SK-N-MC (cell line): ENCODE results near the gene PSTPIP2.

Experiments used
- DNase-seq: peaks from one replicate; pipeline ENCODE4 v3.0.0-alpha.2; 2011; ENCODE audit warnings: low read depth, low spot score
- H3K27ac ChIP-seq: fragments of 200-600 bp; sonication (generic); 2 replicates; pipeline ENCODE4 v1.5.1; 2016; ENCODE audit warnings: mixed run types
- H3K36me3 ChIP-seq: fragments of 200-600 bp; sonication (generic); 2 replicates; pipeline ENCODE4 v1.6.1; 2017; ENCODE audit warnings: antibody characterized with exemption, low read length, mixed read lengths; ENCODE audit not compliant: insufficient read depth
- H3K4me3 ChIP-seq: fragments of 200-600 bp; sonication (generic); 2 replicates; pipeline ENCODE4 v1.5.1; 2016
- H3K9ac ChIP-seq: fragments of 200-600 bp; sonication (generic); 2 replicates; pipeline ENCODE4 v1.8.0; 2017; ENCODE audit warnings: mixed run types, mixed read lengths; ENCODE audit not compliant: insufficient read length
- H3K9me3 ChIP-seq: fragments of 200-600 bp; sonication (generic); 2 replicates; pipeline ENCODE4 v1.6.1; 2017; ENCODE audit warnings: low read depth, mild to moderate bottlenecking, antibody characterized with exemption, low read length, moderate library complexity, mixed read lengths
- EZH2 ChIP-seq: fragments of 200-600 bp; sonication (generic); IDR thresholded peaks from one replicate; pipeline ENCODE4 v1.6.1; 2017; ENCODE audit warnings: antibody characterized with exemption
- FOXP2 ChIP-seq: optimal IDR thresholded peaks from 2 replicates; pipeline ENCODE3; 2011; ENCODE audit warnings: mild to moderate bottlenecking, moderate library complexity; ENCODE audit not compliant: insufficient read depth; ENCODE audit errors: extremely low read length, control extremely low read depth
- POLR2AphosphoS5 ChIP-seq: IDR thresholded peaks from 2 replicates; pipeline ENCODE4 v1.6.1; 2012; ENCODE audit warnings: mild to moderate bottlenecking, low read depth, low read length, borderline replicate concordance

PSTPIP2 gene

DNA sequence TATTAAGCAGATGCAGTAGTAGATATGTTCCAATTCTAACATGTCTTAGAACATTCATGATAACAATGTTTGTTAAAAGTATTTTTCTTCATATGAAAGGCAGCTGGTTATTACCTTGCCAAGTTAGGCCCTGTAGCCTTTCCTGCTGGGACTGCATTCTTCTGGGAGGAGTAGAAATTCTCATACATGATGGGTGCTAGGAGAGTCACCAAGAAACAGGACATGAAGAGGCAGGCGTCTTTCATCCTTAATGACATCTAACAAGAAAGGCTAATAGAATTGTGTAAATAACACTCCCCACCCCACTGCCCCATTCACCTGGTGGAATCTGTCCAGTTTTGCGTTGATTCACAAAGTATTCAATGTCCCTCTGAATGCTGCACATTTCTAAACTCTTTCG lies 80.3 kb downstream of the PSTPIP2 start:
- TF ChIP-seq POLR2AphosphoS5 (no peak), EZH2 (no peak), FOXP2 (no peak)
- no peak overlapping the region for H3K4me3 ChIP-seq

DNA sequence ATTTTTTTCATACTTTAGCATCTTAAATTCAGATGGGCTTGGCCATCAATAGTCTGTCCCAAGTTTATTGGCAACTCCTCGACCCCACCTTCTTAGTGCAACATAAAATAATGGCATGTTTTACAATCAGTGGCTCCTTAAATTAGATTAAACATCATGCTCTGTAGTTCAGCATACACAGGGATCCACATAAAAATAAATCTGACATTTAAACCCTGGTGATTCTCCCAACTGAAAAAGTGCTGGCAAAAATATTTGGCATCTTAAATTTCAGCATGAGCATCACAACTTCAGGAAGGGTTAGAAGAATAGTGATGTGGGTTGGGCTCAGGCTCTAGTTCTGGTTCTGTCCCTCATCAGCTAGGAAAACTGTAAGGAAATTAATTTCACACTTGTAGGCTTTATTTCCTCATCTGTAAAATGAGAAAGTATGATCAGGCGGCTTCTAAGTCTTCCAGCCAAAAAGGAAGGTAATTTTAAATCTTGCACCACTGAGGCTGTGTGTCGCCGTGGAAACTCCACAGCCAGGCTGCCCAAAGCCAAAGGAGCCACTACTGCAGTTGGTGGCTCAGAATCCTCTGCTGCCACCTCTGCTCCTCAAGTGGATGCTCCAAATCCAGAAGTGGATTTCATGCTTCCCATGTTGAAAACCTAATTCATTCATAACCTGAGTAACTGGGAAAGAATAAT lies 87.4 kb downstream of the PSTPIP2 start:
- H3K4me3 ChIP-seq: no peak overlapping the region
- no peak overlapping the region for H3K27ac ChIP-seq
- no peak overlapping the region for H3K9ac ChIP-seq
- TF ChIP-seq EZH2 (no peak), FOXP2 (no peak), POLR2AphosphoS5 (no peak)
- H3K9me3 ChIP-seq: no peaks in the 10 kb centered on the region
- no peaks in the 10 kb centered on the region for H3K36me3 ChIP-seq
- no peak for DNase-seq

More for the DNA sequence above, 80.3 kb downstream of the PSTPIP2 start:
- Histone ChIP-seq H3K27ac (no peak overlapping the region), H3K36me3 (no peaks in the 10 kb centered on the region), H3K9ac (no peak overlapping the region), H3K9me3 (no peaks in the 10 kb centered on the region)
- DNase-seq: no peak

DNA sequence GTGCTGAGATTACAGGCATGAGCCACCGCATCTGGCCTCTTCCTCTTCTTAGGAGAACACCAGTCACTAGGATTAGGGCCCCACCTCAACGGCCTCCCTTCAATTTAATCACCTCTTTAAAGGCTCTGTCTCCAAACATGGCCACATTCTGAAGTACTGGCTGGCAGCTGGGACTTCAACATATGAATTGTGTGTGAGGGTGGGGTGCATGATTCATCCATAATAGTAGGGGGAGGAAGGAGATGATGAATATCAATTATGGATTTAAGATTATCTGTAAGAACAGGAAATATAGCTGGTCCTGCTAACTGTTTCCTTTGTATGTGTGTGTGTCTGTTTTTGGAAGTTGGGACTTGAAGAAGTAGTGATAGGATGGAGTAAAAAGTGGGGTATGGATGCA lies 90.2 kb downstream of the PSTPIP2 start:
- no peak overlapping the region for H3K9ac ChIP-seq
- no peak overlapping the region for H3K27ac ChIP-seq
- no peak for DNase-seq
- no peaks in the 10 kb centered on the region for H3K36me3 ChIP-seq
- no peak overlapping the region for H3K4me3 ChIP-seq
- H3K9me3 ChIP-seq: no peaks in the 10 kb centered on the region
- no peak for TF ChIP-seq POLR2AphosphoS5
- TF ChIP-seq FOXP2: no peak
- TF ChIP-seq EZH2: no peak

DNA sequence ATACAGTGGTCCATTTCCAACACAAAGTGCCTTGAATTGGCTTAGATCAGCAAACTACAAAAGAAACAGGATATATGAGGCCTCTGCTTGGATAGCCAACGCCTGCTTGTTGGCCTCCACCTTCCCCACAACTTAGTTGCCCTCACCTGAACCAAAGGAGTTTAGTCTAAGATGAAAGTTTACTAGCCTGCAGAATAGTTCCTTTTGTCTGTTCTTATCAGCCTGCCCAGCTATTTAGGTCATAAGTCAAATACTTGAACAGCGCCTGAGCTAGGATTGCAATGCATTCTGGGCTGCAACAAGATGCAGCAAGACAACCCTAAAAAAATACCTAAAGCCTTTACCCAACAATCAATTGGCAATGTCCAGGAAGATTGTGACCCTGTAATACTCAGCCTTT lies 91.8 kb downstream of the PSTPIP2 start:
- no peak overlapping the region for H3K4me3 ChIP-seq
- no peaks in the 10 kb centered on the region for H3K36me3 ChIP-seq
- no peak overlapping the region for H3K27ac ChIP-seq
- H3K9me3 ChIP-seq: no peaks in the 10 kb centered on the region
- no peak for TF ChIP-seq POLR2AphosphoS5
- TF ChIP-seq EZH2: no peak
- no peak for TF ChIP-seq FOXP2
- no peak overlapping the region for H3K9ac ChIP-seq
- no peak for DNase-seq

DNA sequence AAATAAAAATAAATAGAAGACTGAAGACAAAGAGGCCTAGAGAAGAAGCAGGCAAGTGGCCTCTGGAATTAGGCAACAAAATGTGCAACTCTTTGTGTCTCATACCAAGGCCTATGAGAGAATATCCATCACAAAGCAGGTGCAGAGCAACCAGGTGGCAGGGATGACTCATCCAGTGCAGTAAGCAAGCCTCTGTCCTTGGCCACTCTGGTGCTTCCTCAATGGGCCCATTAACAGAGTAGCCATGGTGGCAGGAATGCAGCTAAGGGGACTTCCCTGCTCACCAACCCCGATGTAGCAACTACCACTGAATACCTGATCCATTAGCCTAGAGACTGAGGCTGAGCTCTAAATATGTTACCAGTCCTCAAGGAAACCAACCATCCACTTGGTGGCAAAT lies 94.0 kb downstream of the PSTPIP2 start:
- DNase-seq: no peak
- Histone ChIP-seq H3K27ac (no peak overlapping the region), H3K36me3 (no peaks in the 10 kb centered on the region), H3K9me3 (no peaks in the 10 kb centered on the region), H3K4me3 (no peak overlapping the region), H3K9ac (no peak overlapping the region)
- no peak for TF ChIP-seq FOXP2

DNA sequence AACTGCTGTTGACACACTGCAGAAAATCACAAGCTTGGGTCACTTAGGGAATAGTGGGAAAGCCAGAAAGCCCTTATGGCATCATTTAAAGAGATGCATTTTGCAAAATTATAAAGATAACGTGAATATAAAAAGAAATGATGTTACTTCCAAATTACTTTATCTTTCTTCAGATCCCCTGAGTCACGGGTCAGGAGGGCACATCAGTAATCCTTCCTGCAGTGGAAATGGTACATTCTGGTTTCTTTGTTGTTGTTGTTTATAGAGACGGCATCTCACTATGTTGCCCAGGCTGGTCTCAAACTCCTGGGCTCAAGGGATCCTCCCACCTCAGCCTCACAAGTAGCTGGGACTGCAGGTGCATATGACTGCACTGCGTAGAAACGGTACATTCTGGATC lies 95.1 kb downstream of the PSTPIP2 start:
- H3K9me3 ChIP-seq: no peaks in the 10 kb centered on the region

DNA sequence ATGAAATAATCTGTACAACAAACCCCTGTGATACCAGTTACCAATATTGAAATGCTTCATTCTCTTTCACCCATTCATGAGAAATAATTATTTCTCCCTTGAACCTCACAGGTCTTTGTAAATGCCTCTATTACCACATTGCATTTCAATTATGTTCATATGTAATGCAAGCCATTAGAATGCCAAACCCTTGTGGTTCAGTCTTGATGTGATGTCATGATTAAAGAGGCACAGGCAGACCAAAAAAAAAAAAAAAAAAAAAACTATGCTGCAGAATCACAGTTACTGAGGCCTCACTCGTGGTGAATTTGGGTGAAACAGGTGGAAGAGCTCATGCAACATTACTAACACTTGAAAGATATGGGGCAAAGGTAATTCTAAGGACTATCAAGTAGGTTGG lies 95.5 kb downstream of the PSTPIP2 start:
- no peak overlapping the region for H3K9ac ChIP-seq
- H3K36me3 ChIP-seq: no peaks in the 10 kb centered on the region
- H3K4me3 ChIP-seq: no peak overlapping the region
- DNase-seq: no peak
- no peak for TF ChIP-seq EZH2
- no peak for TF ChIP-seq POLR2AphosphoS5
- TF ChIP-seq FOXP2: no peak
- H3K27ac ChIP-seq: no peak overlapping the region
- no peaks in the 10 kb centered on the region for H3K9me3 ChIP-seq

More for the DNA sequence above, 95.1 kb downstream of the PSTPIP2 start:
- Histone ChIP-seq H3K27ac (no peak overlapping the region), H3K4me3 (no peak overlapping the region), H3K9ac (no peak overlapping the region), H3K36me3 (no peaks in the 10 kb centered on the region)
- TF ChIP-seq FOXP2: no peak
- no peak for TF ChIP-seq POLR2AphosphoS5
- no peak for TF ChIP-seq EZH2
- DNase-seq: no peak

DNA sequence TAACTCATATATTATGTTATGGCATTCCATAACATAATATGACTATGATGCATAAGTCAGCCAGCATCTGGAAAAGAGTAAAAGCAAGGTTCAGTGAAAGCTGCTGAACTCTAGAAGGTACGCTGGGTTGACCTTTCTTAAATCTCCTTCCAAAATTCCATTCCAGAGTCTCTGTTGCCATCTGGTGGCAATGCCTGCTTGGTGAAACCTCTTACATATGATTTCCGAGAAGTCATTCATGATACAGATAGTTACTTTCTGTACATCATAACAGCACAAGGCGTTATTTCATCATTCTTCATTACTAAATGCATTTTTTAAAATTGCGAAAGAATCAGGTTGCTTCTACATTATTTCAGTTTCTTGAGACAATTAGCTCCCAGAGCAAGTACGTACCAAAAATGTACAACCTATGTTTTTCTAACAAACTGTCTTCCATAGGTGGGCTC lies 97.9 kb downstream of the PSTPIP2 start:
- H3K36me3 ChIP-seq: no peaks in the 10 kb centered on the region
- TF ChIP-seq FOXP2 (no peak), EZH2 (no peak)
- no peak overlapping the region for H3K27ac ChIP-seq
- DNase-seq: peak; percentile 73
- no peak overlapping the region for H3K4me3 ChIP-seq
- no peaks in the 10 kb centered on the region for H3K9me3 ChIP-seq
- no peak overlapping the region for H3K9ac ChIP-seq
